T-helper 22 cell (primary cell): ENCODE data around the gene CUX1.
"Not testable (repeated sequence)": the region's sequence is repeated elsewhere in the genome, so short reads cannot be mapped to it uniquely, and the experiment has no call there.

Experiments
- DNase-seq: peaks from one replicate; pipeline ENCODE4 v3.0.0-alpha.2; 2020; ENCODE audit warnings: low read depth

The CUX1 gene

DNA sequence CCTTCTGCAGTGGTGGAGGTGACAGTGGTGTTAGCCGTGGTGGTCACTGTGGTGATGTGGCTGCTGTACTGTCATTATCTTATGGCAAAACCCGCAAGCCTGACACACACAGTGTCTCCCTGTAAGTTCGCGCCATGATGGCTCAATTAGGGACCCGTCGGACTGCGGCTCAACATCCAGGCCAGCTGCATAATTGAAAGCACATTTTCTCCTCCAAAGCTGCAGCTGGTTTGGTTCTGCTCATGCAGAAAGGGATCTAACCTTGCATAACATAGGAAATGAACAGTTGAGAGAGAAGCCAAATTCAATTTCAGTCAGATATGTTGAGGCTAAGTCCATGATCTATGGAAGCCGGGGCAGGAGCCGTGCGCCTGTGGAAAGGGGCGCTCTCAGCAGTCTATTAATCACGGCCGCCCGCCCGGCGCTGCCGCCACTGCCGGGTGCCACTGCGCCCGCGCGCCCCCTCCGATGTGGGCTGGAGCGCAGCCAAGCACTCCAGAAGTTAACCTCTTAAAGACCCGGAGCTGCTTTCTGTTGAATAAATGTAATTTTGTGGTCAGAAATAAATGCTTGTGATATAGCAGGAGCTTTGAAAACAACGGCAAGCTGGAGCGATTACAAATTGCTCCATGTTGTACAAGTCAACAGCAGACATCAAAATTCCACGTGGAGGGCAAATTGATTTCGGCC, 227.7 kb downstream of the CUX1 start:
- no peak for DNase-seq

GRCh38 chr7:102045681-102046372, 228.4 kb downstream of the CUX1 start:
- DNase-seq, result no peak

DNA sequence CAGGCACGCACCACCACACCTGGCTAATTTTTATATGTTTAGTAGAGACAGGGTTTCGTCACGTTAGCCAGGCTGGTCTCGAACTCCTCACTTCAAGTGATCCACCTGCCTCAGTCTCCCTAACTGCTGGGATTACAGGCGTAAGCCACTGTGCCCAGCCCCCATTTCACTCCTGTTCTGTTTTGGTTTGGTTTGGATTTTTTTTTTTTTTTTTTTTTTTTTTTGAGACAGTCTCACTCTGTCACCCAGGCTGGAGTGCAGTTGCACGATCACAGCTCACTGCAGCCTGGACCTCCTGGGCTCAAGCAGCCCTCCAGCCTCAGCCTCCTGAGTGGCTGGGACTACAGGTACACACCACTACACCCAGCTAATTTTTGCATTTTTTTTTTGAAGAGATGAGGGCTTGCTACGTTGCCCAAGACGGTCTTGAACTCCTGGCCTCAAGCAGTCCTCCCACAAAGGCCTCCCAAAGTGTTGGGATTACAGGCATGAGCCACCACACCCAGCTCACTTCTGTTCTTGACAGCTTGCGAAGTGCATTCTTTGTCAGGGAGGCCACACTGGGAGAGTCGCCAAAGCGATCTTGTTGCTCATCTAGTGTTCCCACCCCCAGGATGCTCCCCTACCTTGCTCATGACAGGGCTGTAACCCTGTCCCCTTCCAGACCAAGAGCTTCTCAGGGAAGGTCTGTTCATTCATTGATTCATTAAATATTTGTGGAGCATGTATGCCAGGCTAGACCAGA, 229.1 kb downstream of the CUX1 start:
- no peak for DNase-seq

DNA sequence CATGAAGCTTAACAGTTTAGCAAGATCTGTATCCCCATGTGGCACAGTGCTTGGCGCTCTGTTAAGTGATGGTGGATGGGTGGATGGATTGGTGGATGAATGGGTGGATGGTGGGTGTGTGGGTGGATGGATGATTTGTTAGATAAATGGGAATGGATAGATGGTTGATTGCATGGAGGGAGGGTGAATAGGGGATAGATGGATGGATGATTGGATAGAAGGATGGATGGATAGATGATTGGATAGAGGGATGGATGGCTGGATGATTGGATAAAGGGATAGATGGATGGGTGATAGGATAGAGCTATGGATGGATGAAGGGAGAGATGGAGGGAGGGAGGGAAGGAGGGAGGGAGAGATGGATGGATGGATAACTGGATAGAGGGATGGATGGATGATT, 229.7 kb downstream of the CUX1 start:
- no peak for DNase-seq

DNA sequence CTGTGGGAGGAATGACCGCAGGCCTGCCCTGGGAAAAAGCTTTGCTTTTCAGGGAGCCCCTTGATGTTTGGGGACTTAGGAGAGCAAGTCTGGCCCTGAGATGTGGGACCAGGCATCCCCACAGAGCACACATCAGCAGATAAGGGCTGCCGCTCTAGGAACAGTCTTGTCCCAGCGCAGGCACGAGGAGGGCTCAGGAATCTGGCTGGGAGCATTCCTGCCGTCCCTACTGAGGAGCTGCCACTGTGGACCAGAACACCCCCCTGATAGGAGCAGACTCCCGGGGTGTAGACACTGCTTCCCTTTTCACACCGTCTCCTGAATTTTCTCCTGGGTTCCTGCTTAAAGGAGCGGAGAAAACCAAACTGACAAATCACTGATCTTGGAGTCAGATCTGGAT, 232.3 kb downstream of the CUX1 start:
- no peak for DNase-seq

DNA sequence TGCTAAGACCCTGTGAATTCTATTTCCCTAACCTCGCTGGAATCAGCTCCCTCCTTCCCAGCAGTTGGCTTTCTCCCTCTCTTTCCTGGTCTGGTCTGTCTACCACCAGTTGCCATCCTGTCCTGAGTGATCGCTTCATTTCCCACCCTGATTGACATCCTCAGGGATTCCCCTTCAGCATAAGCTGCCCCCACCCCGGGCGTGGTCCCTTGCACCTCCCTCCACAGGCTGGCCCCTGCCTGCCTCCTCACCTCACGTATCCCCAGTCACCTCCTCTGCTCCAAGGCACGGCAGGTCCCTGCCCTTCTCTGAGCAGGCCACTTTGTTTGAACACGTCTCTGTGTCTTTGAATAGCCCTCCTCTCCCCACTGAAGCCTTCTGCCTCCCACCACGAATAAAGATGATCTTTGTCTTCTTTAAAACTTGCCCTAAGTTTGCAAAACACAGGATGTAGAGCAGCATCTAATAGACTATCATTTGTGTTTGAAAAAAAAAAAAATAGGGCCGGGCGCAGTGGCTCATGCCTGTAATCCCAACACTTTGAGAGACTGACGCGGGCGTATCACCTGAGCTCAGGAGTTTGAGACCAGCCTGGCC, 233.5 kb downstream of the CUX1 start:
- no peak for DNase-seq

- DNase-seq, result not testable (repeated sequence)
Measured at GRCh38 chr7:102051736-102052135, 234.3 kb downstream of the CUX1 start.

- no peak for DNase-seq
Measured at GRCh38 chr7:102054158-102054557, 236.7 kb downstream of the CUX1 start.

- DNase-seq, result no peak
Measured at GRCh38 chr7:102055181-102055976, 238.0 kb downstream of the CUX1 start.

- no peak for DNase-seq
Measured at GRCh38 chr7:102059524-102059923, 242.1 kb downstream of the CUX1 start.

DNA sequence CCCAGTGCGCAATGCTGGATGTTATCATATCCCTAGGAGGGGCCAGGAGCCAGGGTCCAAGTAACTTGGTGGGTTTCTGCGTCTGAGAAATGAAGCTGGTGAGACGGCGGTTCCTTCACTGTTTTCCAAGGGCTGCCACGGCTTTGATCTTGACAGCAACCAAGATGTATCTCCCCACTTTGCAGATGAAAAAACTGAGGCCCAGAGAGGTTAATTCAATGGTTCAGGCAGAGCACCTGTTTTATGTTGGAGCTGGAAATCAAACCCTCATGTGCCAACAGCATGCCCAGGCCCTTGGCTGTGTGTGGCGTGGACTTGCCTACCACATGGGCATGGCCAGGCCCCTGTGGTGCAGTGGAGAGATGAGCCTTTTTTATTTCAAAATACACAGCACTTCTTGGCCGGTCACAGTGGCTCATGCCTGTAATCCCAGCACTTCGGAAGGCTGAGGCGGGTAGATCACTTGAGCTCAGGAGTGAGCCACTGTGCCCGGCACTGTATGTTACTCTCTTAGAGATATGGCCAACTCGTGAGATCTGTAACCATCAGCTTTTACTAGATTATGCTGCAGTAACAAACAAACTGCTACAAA, 244.0 kb downstream of the CUX1 start:
- DNase-seq, result no peak

DNA sequence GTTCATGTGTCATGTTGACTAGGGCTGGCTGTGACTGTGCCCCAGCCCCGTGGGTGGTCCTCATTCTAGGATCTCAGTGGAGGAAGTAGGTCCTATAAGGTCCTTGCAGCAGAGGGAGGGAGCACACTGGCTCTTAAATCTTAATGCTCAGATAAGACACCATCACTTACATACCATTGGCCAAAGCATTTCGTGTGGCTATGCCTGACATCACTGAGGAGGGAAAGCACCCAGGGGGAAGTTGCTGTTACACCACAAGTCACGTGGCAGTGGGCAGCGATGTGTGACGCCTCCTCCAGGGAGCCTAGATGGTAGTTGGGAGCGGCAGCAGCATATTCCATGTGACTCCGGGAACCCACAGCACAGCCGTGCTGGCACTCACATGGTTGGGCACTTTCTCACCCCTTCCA, 244.6 kb downstream of the CUX1 start:
- DNase-seq, result no peak

- DNase-seq, result no peak
Measured at GRCh38 chr7:102063690-102064180, 246.3 kb downstream of the CUX1 start.

DNA sequence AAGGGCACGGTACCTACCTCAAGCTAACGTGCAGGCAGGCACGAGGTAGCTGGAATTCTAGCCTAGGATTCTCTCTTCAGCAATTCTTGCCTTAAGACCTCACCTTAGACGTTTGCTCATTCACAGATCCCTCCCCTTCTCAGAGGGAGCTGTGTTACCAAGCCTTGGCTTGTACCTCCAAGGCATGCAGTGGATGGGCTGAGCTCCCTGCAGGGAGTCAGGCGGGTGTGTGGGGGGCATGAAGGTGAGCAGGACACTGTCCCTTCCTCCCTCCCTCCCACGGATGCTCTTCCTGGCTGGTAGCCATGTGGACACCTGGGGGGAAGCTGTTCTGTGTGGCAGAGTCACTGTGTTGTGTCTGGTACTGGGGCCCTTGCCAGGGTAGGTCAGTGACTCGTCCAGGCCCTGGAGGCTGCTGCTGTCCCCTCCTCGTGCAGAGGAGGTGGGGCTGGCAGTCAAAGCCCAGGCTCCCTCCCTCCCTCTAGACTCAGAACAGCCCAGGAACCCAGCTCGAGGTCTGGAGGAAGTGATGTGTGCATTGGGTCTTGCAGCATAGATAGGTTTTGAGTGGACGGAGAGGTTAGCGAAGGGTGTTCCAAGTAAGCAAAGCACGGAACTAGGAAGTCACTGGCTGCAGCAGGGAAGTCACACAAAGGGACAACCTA, 247.1 kb downstream of the CUX1 start:
- DNase-seq, result no peak

- DNase-seq, result no peak
Measured at GRCh38 chr7:102065226-102065625, 247.8 kb downstream of the CUX1 start.

DNA sequence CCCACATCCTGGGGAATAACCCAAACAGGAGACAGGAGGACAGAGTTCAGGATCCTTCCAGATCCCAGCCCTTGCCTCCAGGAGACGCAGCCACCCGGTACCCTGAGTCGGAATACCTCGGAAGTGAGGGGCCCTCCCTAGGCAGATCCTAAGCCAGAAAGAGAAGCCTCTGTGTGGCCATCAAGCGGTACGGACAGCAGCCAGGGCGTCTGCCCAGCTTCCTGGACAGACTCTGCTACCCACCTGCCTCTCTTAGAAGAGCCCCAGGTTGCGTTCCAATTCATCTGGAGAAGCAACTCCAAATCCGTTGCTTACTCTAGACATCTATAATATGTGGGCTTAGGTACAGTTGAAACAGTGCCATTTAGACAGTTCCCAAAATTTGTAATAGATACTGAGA, 249.1 kb downstream of the CUX1 start:
- DNase-seq, result no peak

DNA sequence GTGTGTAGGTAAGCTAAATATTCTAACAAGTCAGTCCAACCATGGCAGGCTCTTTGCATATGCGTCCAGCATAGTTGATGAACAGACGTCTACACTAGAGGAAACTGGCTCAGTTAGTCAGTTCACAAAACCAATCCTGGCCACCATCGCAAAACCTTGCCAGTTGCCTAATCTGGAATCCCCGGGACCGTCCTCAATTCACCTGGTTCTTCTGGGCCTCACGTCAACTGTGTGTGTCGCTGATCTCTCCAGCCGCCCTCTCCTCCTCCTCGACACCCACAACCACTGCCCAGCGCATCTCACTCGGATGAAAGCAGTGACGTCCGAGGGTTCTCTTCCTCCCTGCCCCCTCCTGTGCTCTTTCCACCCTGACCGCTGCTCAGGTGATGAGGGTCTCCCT, 251.4 kb downstream of the CUX1 start:
- DNase-seq, result no peak

DNA sequence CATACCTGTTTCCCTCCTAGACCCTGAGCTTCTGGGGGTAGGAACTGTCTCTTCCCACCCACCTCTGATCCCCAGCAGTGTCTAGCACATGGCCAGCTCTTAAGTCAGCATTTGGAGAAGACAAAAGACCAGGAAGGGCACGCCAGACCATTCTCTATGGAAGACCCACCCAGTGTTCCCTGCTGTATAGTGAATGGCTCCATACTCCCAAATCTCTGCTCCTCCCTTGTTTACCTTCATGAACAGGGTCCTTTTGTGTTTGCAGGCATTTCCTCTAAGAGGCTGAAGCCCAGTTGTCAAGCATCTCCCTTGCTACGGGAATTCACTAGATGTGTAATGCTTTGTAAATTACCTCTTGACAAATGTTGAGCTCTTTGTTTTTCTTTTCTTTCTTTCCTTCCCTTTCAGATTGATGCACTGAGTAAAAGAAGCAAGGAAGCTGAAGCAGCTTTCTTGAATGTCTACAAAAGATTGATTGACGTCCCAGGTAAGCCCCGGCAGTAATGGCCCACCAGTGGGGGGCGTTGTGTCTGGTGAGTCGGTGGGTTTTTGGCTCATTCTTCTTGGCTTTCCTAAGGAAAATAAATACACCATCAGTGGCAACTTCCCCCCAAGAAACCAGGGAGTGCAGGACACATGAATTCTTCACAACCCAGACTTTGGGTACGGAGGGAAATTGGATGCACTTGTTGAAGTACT, 252.7 kb downstream of the CUX1 start:
- DNase-seq, result no peak

- DNase-seq, result no peak
Measured at GRCh38 chr7:102072003-102072402, 254.6 kb downstream of the CUX1 start.

GRCh38 chr7:102072636-102073209, 255.3 kb downstream of the CUX1 start:
- no peak for DNase-seq
